ENCODE results near the gene MXD1. TPM values are rescaled to one million over a fixed set of nuclear protein-coding genes. Genes with fewer than 3 reads are reported as not detected.
"Not testable (repeated sequence)": the region's sequence is repeated elsewhere in the genome, so short reads cannot be mapped to it uniquely, and the experiment has no call there.

The MXD1 gene
- total and polyA plus RNA-seq, 4 donors: 1.4 to 8.5 (median 5.8) TPM

GRCh38 chr2:69948963-69949645, 34.2 kb downstream of the MXD1 start:
- DNase-seq (ENCODE audit: low spot score): no peak
- no peaks in the 10 kb centered on the region for H3K27me3 ChIP-seq (ENCODE audit: control insufficient read depth in 4 of 4, insufficient read depth in 4 of 4, low read length in 3 of 4)
- no peaks in the 10 kb centered on the region for H3K36me3 ChIP-seq (ENCODE audit: control insufficient read depth in 4 of 4, insufficient read depth in 3 of 4, low read depth in 1 of 4, low read length in 3 of 4)
- no peak overlapping the region for H3K4me3 ChIP-seq (ENCODE audit: low read depth in 1 of 3, low read length in 3 of 3)
- no peak overlapping the region for H3K27ac ChIP-seq (ENCODE audit: low read depth in 1 of 2, low read length in 2 of 2)
- TF ChIP-seq SP1 (IDR thresholded peaks at IDR 0.05): no peak
- H3K9me3 ChIP-seq (ENCODE audit: control insufficient read depth in 4 of 4, low read length in 3 of 4): no peaks in the 10 kb centered on the region
- no peak overlapping the region for H3K9ac ChIP-seq (ENCODE audit: low read depth in 1 of 2, low read length in 2 of 2)
- 71% methylated on average over 21 of the region's 21 CpGs for WGBS
- H3K4me1 ChIP-seq (ENCODE audit: control insufficient read depth in 4 of 4, insufficient read depth in 4 of 4, low read length in 3 of 4): no peaks in the 10 kb centered on the region

DNA sequence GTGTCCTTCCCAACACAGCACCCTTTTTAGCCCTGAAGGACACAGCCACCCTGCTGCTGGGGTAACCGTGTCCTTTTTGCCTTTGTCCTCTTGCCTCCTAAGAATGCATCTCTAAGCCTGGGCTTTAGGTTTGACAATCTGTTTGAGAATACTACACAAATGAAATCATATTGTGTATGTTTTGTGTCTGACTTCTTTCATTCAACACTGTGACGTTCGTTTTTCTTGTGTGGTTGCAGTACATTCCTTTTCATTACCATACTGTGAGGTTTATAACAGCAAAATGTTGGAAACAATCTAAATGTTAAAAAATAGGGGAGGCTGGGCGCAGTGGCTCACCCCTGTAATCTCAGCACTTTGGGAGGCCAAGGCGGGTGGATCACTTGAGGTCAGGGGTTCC, 35.3 kb downstream of the MXD1 start:
- Histone ChIP-seq H3K4me1 (ENCODE audit: control insufficient read depth in 4 of 4, insufficient read depth in 4 of 4, low read length in 3 of 4) (no peaks in the 10 kb centered on the region), H3K27ac (ENCODE audit: low read depth in 1 of 2, low read length in 2 of 2) (no peak overlapping the region), H3K4me3 (ENCODE audit: low read depth in 1 of 3, low read length in 3 of 3) (no peak overlapping the region), H3K36me3 (ENCODE audit: control insufficient read depth in 4 of 4, insufficient read depth in 3 of 4, low read depth in 1 of 4, low read length in 3 of 4) (no peaks in the 10 kb centered on the region), H3K9me3 (ENCODE audit: control insufficient read depth in 4 of 4, low read length in 3 of 4) (no peaks in the 10 kb centered on the region), H3K27me3 (ENCODE audit: control insufficient read depth in 4 of 4, insufficient read depth in 4 of 4, low read length in 3 of 4) (no peaks in the 10 kb centered on the region), H3K9ac (ENCODE audit: low read depth in 1 of 2, low read length in 2 of 2) (no peak overlapping the region)
- TF ChIP-seq TAF1 (conservative IDR thresholded peaks at IDR 0.05): no peak
- TF ChIP-seq, protein P1, sequence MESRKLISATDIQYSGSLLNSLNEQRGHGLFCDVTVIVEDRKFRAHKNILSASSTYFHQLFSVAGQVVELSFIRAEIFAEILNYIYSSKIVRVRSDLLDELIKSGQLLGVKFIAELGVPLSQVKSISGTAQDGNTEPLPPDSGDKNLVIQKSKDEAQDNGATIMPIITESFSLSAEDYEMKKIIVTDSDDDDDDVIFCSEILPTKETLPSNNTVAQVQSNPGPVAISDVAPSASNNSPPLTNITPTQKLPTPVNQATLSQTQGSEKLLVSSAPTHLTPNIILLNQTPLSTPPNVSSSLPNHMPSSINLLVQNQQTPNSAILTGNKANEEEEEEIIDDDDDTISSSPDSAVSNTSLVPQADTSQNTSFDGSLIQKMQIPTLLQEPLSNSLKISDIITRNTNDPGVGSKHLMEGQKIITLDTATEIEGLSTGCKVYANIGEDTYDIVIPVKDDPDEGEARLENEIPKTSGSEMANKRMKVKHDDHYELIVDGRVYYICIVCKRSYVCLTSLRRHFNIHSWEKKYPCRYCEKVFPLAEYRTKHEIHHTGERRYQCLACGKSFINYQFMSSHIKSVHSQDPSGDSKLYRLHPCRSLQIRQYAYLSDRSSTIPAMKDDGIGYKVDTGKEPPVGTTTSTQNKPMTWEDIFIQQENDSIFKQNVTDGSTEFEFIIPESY (IDR thresholded peaks at IDR 0.05): no peak
- TF ChIP-seq MAX (IDR thresholded peaks at IDR 0.05): no peak
- TF ChIP-seq JUND (IDR thresholded peaks at IDR 0.05): no peak
- no peak for TF ChIP-seq HNF4G (IDR thresholded peaks at IDR 0.05)
- TF ChIP-seq EGR1 (IDR thresholded peaks at IDR 0.05; ENCODE audit: low read depth in 2 of 2): no peak
- no peak for TF ChIP-seq YY1 (IDR thresholded peaks at IDR 0.05)
- TF ChIP-seq REST (IDR thresholded peaks at IDR 0.05): no peak
- TF ChIP-seq NR2F2 (IDR thresholded peaks at IDR 0.05): no peak
- TF ChIP-seq SP1 (IDR thresholded peaks at IDR 0.05): no peak
- TF ChIP-seq CTCF (IDR thresholded peaks at IDR 0.05; ENCODE audit: low read depth, low read length, missing input control): no peak
- no peak for TF ChIP-seq FOXA2 (IDR thresholded peaks at IDR 0.05)
- no peak for TF ChIP-seq ATF3 (IDR thresholded peaks at IDR 0.05)
- TF ChIP-seq GABPA (IDR thresholded peaks at IDR 0.05 in 1 of 2, conservative IDR thresholded peaks at IDR 0.05 in 1 of 2): no peak
- no peak for TF ChIP-seq HNF4A (conservative IDR thresholded peaks at IDR 0.05)
- no peak for TF ChIP-seq RXRA (IDR thresholded peaks at IDR 0.05)
- TF ChIP-seq FOXA1 (IDR thresholded peaks at IDR 0.05): no peak
- TF ChIP-seq RAD21 (IDR thresholded peaks at IDR 0.05): no peak
- DNase-seq (ENCODE audit: low spot score): no peak
- WGBS: 87% methylated on average over 5 of the region's 5 CpGs

DNA sequence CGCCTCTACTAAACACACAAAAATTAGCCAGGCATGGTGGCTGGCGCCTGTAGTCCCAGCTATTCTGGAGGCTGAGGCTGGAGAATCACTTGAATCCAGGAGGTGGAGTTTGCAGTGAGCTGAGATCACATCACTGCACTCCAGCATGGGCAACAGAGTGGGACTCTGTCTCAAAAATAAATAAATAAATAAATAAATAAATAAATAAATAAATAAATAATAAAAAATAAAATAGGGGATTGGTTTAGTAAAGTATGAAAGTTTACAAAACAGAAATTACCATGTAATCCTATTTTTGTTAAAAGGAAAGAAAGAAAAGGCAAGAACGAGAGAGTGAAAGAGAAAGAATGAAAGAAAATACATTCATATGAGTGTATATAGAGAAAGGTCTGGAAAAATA, 35.8 kb downstream of the MXD1 start:
- H3K27me3 ChIP-seq (ENCODE audit: control insufficient read depth in 4 of 4, insufficient read depth in 4 of 4, low read length in 3 of 4); H3K27ac ChIP-seq (ENCODE audit: low read depth in 1 of 2, low read length in 2 of 2); H3K4me3 ChIP-seq (ENCODE audit: low read depth in 1 of 3, low read length in 3 of 3); H3K4me1 ChIP-seq (ENCODE audit: control insufficient read depth in 4 of 4, insufficient read depth in 4 of 4, low read length in 3 of 4); H3K9ac ChIP-seq (ENCODE audit: low read depth in 1 of 2, low read length in 2 of 2); H3K36me3 ChIP-seq (ENCODE audit: control insufficient read depth in 4 of 4, insufficient read depth in 3 of 4, low read depth in 1 of 4, low read length in 3 of 4); DNase-seq (ENCODE audit: low spot score); H3K9me3 ChIP-seq (ENCODE audit: control insufficient read depth in 4 of 4, low read length in 3 of 4): not testable (repeated sequence)
- 98% methylated on average over 3 of the region's 3 CpGs for WGBS

Measured in liver (tissue), 9 donors.